HuH-7.5 (cell line): ENCODE data around the gene LZTS2.

Experiments used
- DNase-seq: peaks from one replicate; pipeline ENCODE4 v3.0.0; 2011; ENCODE audit warnings: low spot score

Gene LZTS2

GRCh38 chr10:101014966-101015581, 15.5 kb downstream of the LZTS2 start:
- no peak for DNase-seq

DNA sequence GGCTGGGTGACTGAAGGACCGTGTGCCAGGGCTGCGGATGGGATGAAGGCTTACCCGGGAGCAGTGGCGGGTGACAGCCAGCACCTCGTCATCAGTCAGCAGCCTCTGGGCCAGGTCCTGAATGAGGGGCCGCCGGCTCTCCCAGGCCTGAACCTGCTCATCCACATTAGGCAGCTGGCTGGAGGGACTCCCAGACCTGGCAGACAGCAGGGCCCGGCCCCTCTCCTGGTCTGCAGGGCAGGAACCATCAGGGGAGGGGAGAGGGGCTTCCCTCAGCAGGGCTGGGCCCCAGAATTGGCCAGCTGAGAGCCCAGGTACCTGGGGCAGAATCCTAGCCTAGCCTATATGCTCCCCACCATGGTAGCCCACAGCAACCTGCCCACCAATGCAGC, 16.0 kb downstream of the LZTS2 start:
- no peak for DNase-seq

GRCh38 chr10:101016814-101017213, 17.2 kb downstream of the LZTS2 start:
- DNase-seq, result no peak

- no peak for DNase-seq
Observed at GRCh38 chr10:101018118-101018599, 18.6 kb downstream of the LZTS2 start.

GRCh38 chr10:101018600-101019439, 19.2 kb downstream of the LZTS2 start:
- peak; percentile 97 for DNase-seq

GRCh38 chr10:101019440-101019703, 19.8 kb downstream of the LZTS2 start:
- DNase-seq, result no peak

GRCh38 chr10:101020427-101021075, 20.9 kb downstream of the LZTS2 start:
- DNase-seq, result no peak

GRCh38 chr10:101021239-101021638, 21.6 kb downstream of the LZTS2 start:
- no peak for DNase-seq

- no peak for DNase-seq
Observed at GRCh38 chr10:101021692-101022251, 22.2 kb downstream of the LZTS2 start.

GRCh38 chr10:101022967-101023705, 23.5 kb downstream of the LZTS2 start:
- no peak for DNase-seq

DNA sequence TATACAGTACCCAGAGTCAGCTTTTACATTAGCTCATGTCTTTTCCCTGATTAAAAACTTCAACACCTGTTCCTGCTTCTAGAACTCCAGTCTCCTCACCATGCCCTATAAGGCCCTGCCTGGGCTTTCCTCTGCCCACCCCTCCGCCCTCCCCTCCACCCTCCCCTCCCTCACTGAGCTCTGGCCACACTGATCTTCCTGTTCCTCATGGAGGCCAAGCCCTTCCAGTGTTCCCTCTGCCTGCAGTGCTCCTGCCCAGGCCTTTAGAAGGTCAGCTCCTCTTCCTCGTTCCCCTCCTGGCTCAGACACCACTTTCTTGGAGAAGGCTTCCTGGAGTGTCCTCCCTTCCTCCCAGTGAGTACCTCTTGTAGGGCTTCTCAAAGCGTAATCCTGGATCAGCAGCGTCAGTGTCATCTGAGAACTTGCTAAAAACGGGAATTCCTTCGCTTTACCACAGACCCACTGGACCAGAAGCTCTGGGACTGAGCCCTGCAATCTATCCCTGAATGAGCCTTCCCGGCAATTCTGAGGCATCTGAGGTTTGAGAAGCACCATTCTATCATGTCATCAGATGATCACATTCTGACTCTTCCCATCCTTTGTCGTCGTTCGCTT, 27.6 kb downstream of the LZTS2 start:
- no peak for DNase-seq

DNA sequence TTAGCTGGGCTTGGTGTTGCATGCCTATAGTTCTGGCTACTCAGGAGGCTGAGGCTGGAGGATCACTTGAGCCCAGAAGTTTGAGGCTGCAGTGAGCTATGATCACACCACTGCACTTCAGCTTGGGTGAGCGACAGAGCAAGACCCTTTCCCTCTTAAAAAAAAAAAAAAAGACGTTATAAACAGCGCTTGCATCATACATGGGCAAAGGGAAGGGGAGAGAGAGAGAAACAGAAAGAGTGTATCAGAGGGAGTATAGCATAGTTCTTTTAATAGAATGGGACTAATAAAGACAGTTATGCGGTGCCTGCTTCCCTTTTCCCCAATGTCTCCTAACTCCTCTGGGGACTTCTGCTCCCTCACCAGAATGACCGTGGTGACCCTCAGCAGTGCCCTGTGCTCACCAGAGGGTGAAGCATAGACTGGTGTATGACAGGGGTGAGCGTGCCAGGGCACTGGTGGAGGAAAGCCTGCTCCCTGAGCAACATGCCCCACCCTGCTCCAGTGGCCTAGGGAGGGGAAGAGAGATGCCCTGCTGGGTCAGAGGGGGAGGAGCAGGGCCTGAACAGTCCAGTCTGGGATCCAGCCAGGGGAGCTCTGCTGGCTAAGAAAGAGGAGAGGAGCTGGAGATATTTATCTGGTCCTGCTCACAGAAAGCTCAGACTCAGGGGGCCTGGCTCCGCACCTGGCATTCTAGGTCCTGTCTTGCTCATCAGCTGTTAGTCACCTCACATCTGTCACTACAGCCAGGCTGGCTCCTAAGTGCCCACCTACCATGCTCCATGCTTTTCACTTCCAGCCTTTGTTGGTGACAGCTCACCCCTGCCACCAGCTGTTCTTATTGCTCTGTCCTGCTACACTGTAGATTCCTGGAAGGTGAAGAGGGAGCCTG, 29.1 kb downstream of the LZTS2 start:
- no peak for DNase-seq

- no peak for DNase-seq
Observed at GRCh38 chr10:101029520-101030295, 30.1 kb downstream of the LZTS2 start.

DNA sequence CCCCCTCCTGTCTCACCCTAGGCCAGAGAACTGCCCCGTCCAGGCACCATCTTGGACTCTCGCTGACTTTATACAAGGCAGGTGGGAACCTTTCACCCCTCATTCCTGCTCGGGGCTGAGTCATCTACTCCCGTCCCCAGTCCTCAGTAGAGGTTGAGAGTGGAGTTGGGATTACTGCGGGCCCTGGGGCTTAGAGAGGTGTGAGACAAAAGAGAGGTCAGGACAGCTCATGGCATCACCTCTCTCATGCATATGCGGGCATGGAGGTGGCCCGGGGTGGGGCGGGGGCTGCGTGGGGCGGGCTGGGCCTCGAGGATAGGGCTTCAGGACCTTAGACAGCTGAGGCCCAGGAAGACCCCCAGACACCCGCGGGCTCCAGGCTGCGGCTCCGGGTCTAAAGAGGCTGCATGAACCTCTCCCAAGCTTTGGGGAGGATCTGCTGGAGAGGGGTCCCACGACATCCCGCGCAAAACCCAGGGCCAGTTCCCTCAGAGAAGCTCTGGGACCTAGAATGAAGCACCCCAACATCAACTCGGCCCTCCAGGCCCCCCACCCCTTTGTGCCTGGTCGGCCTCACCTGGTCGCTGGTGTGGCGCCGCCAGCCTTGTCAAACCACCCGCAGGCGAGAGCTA, 31.0 kb downstream of the LZTS2 start:
- DNase-seq, result no peak

DNA sequence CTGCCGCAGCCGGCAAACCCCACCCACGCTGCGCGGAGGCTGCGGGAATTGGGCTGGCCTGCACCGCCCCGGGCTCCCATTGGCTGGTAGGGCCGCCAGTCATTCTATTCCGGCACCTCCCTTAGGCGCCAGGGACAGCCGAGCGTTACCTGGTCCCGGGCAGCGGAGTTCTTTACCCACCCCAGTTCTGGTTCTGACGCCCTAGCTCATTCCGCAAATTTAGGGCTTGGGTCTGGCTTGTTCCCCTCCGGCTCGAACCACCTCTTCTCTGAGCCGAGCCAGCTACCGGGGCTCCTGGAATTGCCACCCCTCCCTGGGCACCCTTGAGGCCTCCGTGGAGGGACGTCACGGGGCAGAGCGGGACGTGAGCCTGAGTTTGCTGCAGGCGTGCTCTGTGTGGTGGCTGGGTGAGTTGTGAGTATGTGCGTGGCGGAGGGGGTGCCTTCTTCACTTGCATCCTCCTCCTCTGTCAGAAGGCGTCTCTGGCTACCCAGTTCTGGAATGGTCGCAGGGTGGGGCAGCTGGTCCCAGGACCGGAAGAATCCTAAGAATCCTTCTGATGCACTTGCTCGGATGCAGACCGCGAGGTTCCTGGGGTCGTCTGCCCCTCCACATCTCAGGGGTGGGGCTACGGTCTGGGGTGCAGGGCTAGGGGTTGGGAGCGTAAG, 31.7 kb downstream of the LZTS2 start, which contains the start of the genes PDZD7 and SFXN3:
Gene PDZD7 (minus strand): TSS at position 2 of the 668 bp plus-strand sequence. CDS start 910 bp downstream, outside the sequence.
Gene SFXN3 (plus strand): TSS at position 107 of the 668 bp plus-strand sequence. CDS start 3,461 bp downstream, outside the sequence.
- DNase-seq, result peak; percentile 95

- DNase-seq, result no peak
Observed at GRCh38 chr10:101031796-101032636, 32.4 kb downstream of the LZTS2 start.

DNA sequence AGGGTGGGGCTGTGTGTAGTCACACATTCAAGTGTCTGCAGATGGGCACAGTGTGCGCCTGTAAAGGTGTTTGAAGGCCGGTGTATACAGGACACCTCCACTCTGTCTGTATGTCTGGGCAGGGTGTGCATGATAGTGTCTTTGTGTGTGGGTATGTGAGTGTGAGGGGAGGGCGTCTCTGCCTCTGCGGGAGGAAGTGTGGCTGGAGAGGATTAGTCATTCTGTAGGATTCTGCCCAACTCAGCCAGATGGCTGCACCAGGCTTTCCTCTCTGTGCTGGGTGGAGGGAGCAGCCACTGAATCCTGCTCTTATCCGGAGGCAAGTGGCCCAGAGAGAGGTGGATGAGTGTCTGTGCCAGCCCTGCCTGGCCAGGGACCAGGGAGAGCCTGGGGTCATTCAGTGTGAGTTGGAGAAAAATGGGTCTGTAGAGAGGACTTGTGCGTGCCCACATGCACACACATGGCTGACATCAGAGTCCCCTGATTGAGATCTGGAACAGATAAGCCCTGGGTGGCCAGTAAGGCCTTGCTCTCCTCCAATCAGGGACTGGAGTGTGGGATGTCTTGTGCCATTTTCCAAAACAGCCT, 33.1 kb downstream of the LZTS2 start:
- DNase-seq, result no peak
